Neural progenitor cell (in vitro differentiated cells): Measurements from ENCODE around the gene FADS1. TPM values are rescaled to one million over a fixed set of nuclear protein-coding genes. Genes with fewer than 3 reads are reported as not detected.
A peak's percentile ranks its signal among the peaks of the same experiment; 100 is the strongest.

Experiments
- DNase-seq: peaks from one replicate; pipeline ENCODE4 v3.0.0-alpha.2; 2016; ENCODE audit warnings: low spot score
- H2AFZ ChIP-seq: fragments of 200-600 bp; sonication (generic); replicated peaks from 2 replicates; pipeline ENCODE4 v1.6.1; 2016; ENCODE audit warnings: antibody characterized with exemption
- H3F3A ChIP-seq: fragments of 200-600 bp; sonication (generic); 2 replicates; pipeline ENCODE4 v1.6.1; 2016; ENCODE audit warnings: antibody characterized with exemption, low read depth
- H3K27ac ChIP-seq: fragments of 200-600 bp; sonication (generic); 2 replicates; pipeline ENCODE4 v1.5.1; 2016; ENCODE audit warnings: mild to moderate bottlenecking
- H3K27me3 ChIP-seq: fragments of 200-600 bp; sonication (generic); 2 replicates; pipeline ENCODE4 v1.6.1; 2016; ENCODE audit warnings: mild to moderate bottlenecking, moderate library complexity
- H3K36me3 ChIP-seq: fragments of 200-600 bp; sonication (generic); 2 replicates; pipeline ENCODE4 v1.5.1; 2016
- H3K4me1 ChIP-seq: fragments of 200-600 bp; sonication (generic); 2 replicates; pipeline ENCODE4 v1.6.1; 2016; ENCODE audit warnings: mixed run types
- H3K4me2 ChIP-seq: fragments of 200-600 bp; sonication (generic); 2 replicates; pipeline ENCODE4 v1.6.1; 2016
- H3K4me3 ChIP-seq: fragments of 200-600 bp; sonication (generic); 2 replicates; pipeline ENCODE4 v1.5.1; 2016
- H3K79me2 ChIP-seq: fragments of 200-600 bp; sonication (generic); 2 replicates; pipeline ENCODE4 v1.6.1; 2016; ENCODE audit warnings: low read depth
- H3K9ac ChIP-seq: fragments of 200-600 bp; sonication (generic); 2 replicates; pipeline ENCODE4 v1.6.1; 2016
- H3K9me3 ChIP-seq: fragments of 200-600 bp; sonication (generic); 2 replicates; pipeline ENCODE4 v1.5.1; 2016; ENCODE audit warnings: low read depth
- H4K20me1 ChIP-seq: fragments of 200-600 bp; sonication (generic); 2 replicates; pipeline ENCODE4 v1.6.1; 2016; ENCODE audit warnings: low read depth
- H3K27ac Mint-ChIP-seq: 3 replicates; pipeline ENCODE4 v1.8.0; 2021; ENCODE audit warnings: mixed read lengths
- H3K27me3 Mint-ChIP-seq: 2 replicates; pipeline ENCODE4 v1.8.0; 2022; ENCODE audit warnings: low read depth, mild to moderate bottlenecking, inconsistent platforms, moderate library complexity, mixed read lengths; ENCODE audit not compliant: insufficient read depth
- H3K36me3 Mint-ChIP-seq: 3 replicates; pipeline ENCODE4 v1.8.0; 2021; ENCODE audit warnings: mixed read lengths
- H3K4me1 Mint-ChIP-seq: 3 replicates; pipeline ENCODE4 v1.8.0; 2021; ENCODE audit warnings: mixed read lengths
- H3K4me3 Mint-ChIP-seq: 3 replicates; pipeline ENCODE4 v1.8.0; 2021; ENCODE audit warnings: mild to moderate bottlenecking, moderate library complexity, mixed read lengths
- H3K9me3 Mint-ChIP-seq: 3 replicates; pipeline ENCODE4 v1.8.0; 2020; ENCODE audit warnings: mixed read lengths
- EZH2 ChIP-seq: fragments of 200-600 bp; sonication (generic); IDR thresholded peaks from 2 replicates; pipeline ENCODE4 v1.6.1; 2017; ENCODE audit warnings: antibody characterized with exemption, mild to moderate bottlenecking, moderate library complexity
- EZH2phosphoT487 ChIP-seq: fragments of 200-600 bp; sonication (generic); IDR thresholded peaks from 2 replicates; pipeline ENCODE4 v1.6.1; 2017; ENCODE audit warnings: antibody characterized with exemption
- total RNA-seq: library from RNA; depleted of rRNA; stranded (reverse); fragments of >200 nt; gene quantifications from 2 replicates; pipeline ENCODE4 v1.2.3, GENCODE V29; 2015; ENCODE audit warnings: low replicate concordance
- TF ChIP-seq, protein P1 (sequence below): fragments of 200-600 bp; sonication (generic); IDR thresholded peaks from 2 replicates; pipeline ENCODE4 v1.5.1; 2017; ENCODE audit warnings: antibody characterized with exemption, mild to moderate bottlenecking

FADS1 gene
- total RNA-seq, 1 donor from 2014 or later, result 163 TPM

DNA sequence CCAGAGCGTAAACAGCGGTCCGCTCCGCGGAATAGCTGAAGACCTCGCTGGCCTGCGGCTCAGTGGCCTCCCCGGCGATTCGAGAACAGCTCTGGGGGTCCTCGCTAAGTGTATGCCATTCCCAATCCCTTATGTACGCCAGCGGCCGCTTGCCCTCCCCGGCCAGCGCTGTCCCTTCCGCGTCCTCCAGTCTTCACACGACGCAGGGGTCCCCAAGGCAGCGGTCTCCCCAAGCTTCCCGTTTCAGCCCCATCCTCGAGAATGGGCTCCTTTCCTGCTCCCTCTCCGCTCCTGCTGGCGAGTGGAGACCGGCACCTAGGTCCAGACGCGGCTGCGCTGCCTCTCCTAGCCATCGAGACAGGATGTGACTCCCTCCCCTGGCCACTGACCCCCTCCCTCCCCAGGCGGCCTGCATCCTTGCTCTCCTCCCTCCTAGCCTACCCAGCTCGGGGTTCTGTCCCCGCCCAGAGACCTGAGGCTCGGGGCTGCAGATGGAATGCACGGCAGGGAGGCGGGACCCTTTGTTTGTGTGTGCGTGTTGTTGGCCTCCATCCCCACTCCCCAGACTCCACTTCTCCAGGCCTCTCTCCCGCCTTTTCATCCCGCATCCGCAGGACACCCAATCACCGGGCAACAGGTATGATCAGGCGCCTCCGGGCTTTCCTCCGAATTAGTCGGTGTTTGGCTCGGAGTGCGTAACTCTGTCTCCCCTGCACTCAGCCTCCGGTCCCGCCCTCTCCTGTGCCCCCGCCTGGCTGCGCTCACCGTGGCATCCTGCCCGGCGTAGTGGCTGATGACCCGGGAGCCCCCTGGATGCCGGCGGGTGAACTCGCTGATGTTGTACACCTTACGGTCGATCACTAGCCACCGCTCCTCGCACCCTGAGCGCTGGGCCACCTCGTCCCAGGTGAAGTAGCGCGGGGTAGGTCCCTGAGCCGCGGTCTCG is 740 bp downstream of the FADS1 start:
- Mint-ChIP-seq H3K27me3 (peaks cover 2% of the 10 kb centered on the region), H3K36me3 (peaks cover 28% of the 10 kb centered on the region), H3K4me3 (peak overlapping the region; percentile 95), H3K4me1 (peaks cover 25% of the 10 kb centered on the region), H3K9me3 (peaks cover 7% of the 10 kb centered on the region), H3K27ac (peak overlapping the region; percentile 99)
- peak; percentile 84 for DNase-seq
- H3K9ac ChIP-seq, result peak overlapping the region; percentile 69
- no peaks in the 10 kb centered on the region for H3K27me3 ChIP-seq
- peaks cover 82% of the 10 kb centered on the region for H3K79me2 ChIP-seq
- H3K4me2 ChIP-seq, result peak overlapping the region; percentile 78
- no peaks in the 10 kb centered on the region for H3K9me3 ChIP-seq
- H3K27ac ChIP-seq, result peak overlapping the region; percentile 95
- peaks cover 15% of the 10 kb centered on the region for H3K4me1 ChIP-seq
- H3K4me3 ChIP-seq, result peak overlapping the region; percentile 67
- H2AFZ ChIP-seq, result no peak overlapping the region
- peaks cover 4% of the 10 kb centered on the region for H4K20me1 ChIP-seq
- no peaks in the 10 kb centered on the region for H3K36me3 ChIP-seq
- TF ChIP-seq, protein P1, sequence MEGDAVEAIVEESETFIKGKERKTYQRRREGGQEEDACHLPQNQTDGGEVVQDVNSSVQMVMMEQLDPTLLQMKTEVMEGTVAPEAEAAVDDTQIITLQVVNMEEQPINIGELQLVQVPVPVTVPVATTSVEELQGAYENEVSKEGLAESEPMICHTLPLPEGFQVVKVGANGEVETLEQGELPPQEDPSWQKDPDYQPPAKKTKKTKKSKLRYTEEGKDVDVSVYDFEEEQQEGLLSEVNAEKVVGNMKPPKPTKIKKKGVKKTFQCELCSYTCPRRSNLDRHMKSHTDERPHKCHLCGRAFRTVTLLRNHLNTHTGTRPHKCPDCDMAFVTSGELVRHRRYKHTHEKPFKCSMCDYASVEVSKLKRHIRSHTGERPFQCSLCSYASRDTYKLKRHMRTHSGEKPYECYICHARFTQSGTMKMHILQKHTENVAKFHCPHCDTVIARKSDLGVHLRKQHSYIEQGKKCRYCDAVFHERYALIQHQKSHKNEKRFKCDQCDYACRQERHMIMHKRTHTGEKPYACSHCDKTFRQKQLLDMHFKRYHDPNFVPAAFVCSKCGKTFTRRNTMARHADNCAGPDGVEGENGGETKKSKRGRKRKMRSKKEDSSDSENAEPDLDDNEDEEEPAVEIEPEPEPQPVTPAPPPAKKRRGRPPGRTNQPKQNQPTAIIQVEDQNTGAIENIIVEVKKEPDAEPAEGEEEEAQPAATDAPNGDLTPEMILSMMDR, result no peak
- TF ChIP-seq EZH2 (no peak), EZH2phosphoT487 (no peak)
- peaks cover 46% of the 10 kb centered on the region for H3F3A ChIP-seq

DNA sequence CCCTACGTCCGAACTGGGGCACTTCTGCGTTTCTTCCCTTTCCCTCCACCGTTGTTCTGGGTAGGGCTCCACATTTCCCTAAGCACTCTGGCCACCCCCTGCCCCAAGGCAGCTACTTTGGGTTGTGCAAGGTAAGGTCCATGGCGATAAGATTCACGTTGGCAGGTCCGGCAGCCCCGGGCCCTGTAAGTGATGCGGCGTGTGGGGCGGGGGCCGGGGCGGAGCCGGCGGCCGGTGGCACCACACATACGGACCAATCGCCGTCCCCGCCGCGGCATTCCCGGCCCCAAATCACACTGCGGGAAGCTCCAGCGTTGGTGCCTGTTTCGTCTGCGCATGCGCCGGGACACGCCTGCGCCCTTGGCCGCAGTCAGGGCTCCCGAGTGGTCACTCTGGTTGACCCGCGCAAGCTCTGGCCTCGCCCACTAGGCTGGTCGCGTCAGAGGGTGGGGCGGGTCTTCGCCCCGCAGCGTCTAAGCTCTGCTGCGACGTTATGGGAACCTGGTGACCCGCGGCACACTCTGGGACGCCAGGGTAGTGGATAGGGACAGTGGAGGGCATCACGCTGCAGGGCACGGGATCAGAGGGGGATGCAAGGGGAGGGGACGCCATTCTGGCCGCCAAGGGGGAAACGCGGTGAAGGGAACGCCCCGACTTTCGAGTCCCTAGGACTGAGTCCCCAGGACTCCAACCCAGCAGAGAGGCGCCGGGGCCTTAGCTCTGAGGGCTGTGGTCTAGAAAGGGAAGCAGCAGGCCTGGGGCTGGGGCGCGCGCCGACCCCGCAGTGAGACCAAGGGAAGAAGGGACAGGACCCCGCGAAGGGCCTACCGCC is 1.6 kb downstream of the FADS1 start:
- Mint-ChIP-seq H3K4me3 (peak overlapping the region; percentile 95), H3K27ac (peak overlapping the region; percentile 100), H3K9me3 (peaks cover 7% of the 10 kb centered on the region), H3K4me1 (peaks cover 25% of the 10 kb centered on the region), H3K36me3 (peaks cover 32% of the 10 kb centered on the region), H3K27me3 (peaks cover 2% of the 10 kb centered on the region)
- H3K9ac ChIP-seq, result peak overlapping the region; percentile 69
- H2AFZ ChIP-seq, result no peak overlapping the region
- peaks cover 78% of the 10 kb centered on the region for H3K79me2 ChIP-seq
- TF ChIP-seq EZH2phosphoT487 (no peak), EZH2 (no peak)
- TF ChIP-seq, protein P1, result no peak
- peaks cover 46% of the 10 kb centered on the region for H3F3A ChIP-seq
- H4K20me1 ChIP-seq, result peaks cover 6% of the 10 kb centered on the region
- H3K27me3 ChIP-seq, result no peaks in the 10 kb centered on the region
- H3K9me3 ChIP-seq, result no peaks in the 10 kb centered on the region
- peak overlapping the region; percentile 67 for H3K4me3 ChIP-seq
- H3K27ac ChIP-seq, result peak overlapping the region; percentile 95
- peak; percentile 99 for DNase-seq
- no peaks in the 10 kb centered on the region for H3K36me3 ChIP-seq
- H3K4me2 ChIP-seq, result peak overlapping the region; percentile 78
- peaks cover 15% of the 10 kb centered on the region for H3K4me1 ChIP-seq

DNA sequence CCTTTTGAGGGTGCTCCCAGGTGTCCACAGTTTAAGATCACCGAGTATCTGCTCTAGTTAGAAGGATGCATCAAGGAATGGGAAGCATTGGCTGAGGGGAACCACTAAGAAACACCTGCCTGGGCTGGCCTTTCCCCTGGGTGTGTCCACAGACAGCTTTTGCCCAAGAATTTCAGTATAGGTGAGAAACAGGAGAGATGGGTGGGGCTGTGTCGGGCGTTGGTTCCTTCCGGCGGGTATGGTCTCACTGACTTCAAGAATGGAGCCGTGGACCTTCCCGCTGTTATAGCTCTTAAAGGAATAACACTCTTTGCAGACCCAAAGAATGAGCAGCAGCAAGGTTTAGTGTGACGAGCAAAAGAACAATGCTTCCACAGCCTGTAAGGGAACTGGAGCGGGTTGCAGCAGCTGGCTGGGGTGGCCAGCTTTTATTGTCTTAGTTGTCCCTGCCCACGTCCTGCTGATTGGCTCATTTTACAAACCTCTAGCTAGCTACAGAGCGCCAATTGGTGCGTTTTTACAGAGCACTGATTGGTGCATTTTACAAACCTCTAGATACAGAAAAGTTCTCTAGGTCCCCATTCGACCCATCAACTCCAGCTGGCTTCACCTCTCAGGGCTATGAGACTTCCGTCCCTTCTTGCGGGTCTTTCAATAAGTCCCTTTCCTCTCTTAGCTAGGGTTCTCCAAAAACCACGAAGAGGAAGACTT is 2.4 kb downstream of the FADS1 start:
- H3K9me3 Mint-ChIP-seq, result peaks cover 7% of the 10 kb centered on the region
- no peak overlapping the region for H2AFZ ChIP-seq
- peak overlapping the region; percentile 95 for H3K27ac ChIP-seq
- DNase-seq, result peak; percentile 64
- H3K9me3 ChIP-seq, result no peaks in the 10 kb centered on the region
- H3K27ac Mint-ChIP-seq, result peak overlapping the region; percentile 100
- H3K4me3 Mint-ChIP-seq, result peak overlapping the region; percentile 95
- peaks cover 15% of the 10 kb centered on the region for H3K4me1 ChIP-seq
- H3K36me3 ChIP-seq, result peaks cover 7% of the 10 kb centered on the region
- no peak overlapping the region for H3K9ac ChIP-seq
- TF ChIP-seq EZH2 (no peak), EZH2phosphoT487 (no peak)
- TF ChIP-seq, protein P1, result no peak
- peaks cover 46% of the 10 kb centered on the region for H3F3A ChIP-seq
- peaks cover 2% of the 10 kb centered on the region for H3K27me3 Mint-ChIP-seq
- peaks cover 39% of the 10 kb centered on the region for H3K36me3 Mint-ChIP-seq
- H3K27me3 ChIP-seq, result no peaks in the 10 kb centered on the region
- peak overlapping the region; percentile 67 for H3K4me3 ChIP-seq
- peaks cover 78% of the 10 kb centered on the region for H3K79me2 ChIP-seq
- H3K4me2 ChIP-seq, result peak overlapping the region; percentile 78
- H3K4me1 Mint-ChIP-seq, result peaks cover 25% of the 10 kb centered on the region
- H4K20me1 ChIP-seq, result peaks cover 13% of the 10 kb centered on the region
